ENCODE data around the gene MANSC4.

The MANSC4 gene

GRCh38 chr12:27771481-27772327 lies 8.3 kb downstream of the MANSC4 start:
- Histone ChIP-seq H3K27ac (no peak overlapping the region), H3K4me3 (ENCODE audit: low read depth in 1 of 2, low read length in 1 of 2) (no peak overlapping the region), H3K4me1 (ENCODE audit: control insufficient read depth in 1 of 2, insufficient read depth in 1 of 2, low read depth in 1 of 2, low read length in 1 of 2) (no peaks in the 10 kb centered on the region), H3K27me3 (no peaks in the 10 kb centered on the region), H3K9me3 (no peaks in the 10 kb centered on the region), H3K36me3 (no peaks in the 10 kb centered on the region)
- no peak for TF ChIP-seq CTCF (IDR thresholded peaks at IDR 0.05)

GRCh38 chr12:27769142-27769673 lies 10.8 kb downstream of the MANSC4 start:
- Histone ChIP-seq H3K9me3 (no peaks in the 10 kb centered on the region), H3K4me3 (ENCODE audit: low read depth in 1 of 2, low read length in 1 of 2) (no peak overlapping the region), H3K27me3 (no peaks in the 10 kb centered on the region), H3K36me3 (no peaks in the 10 kb centered on the region), H3K4me1 (ENCODE audit: control insufficient read depth in 1 of 2, insufficient read depth in 1 of 2, low read depth in 1 of 2, low read length in 1 of 2) (no peaks in the 10 kb centered on the region), H3K27ac (no peak overlapping the region)
- TF ChIP-seq CTCF (IDR thresholded peaks at IDR 0.05): no peak

- H3K4me1 ChIP-seq (ENCODE audit: control insufficient read depth in 1 of 2, insufficient read depth in 1 of 2, low read depth in 1 of 2, low read length in 1 of 2): no peaks in the 10 kb centered on the region
Observed at GRCh38 chr12:27766587-27766986, 13.4 kb downstream of the MANSC4 start.

GRCh38 chr12:27762757-27763156 lies 17.3 kb downstream of the MANSC4 start:
- Histone ChIP-seq H3K27me3 (no peaks in the 10 kb centered on the region), H3K9me3 (no peaks in the 10 kb centered on the region), H3K4me1 (ENCODE audit: control insufficient read depth in 1 of 2, insufficient read depth in 1 of 2, low read depth in 1 of 2, low read length in 1 of 2) (no peaks in the 10 kb centered on the region), H3K27ac (no peak overlapping the region), H3K4me3 (ENCODE audit: low read depth in 1 of 2, low read length in 1 of 2) (no peak overlapping the region), H3K36me3 (no peaks in the 10 kb centered on the region)
- TF ChIP-seq CTCF (IDR thresholded peaks at IDR 0.05): no peak

More at GRCh38 chr12:27766587-27766986, 13.4 kb downstream of the MANSC4 start:
- Histone ChIP-seq H3K9me3 (no peaks in the 10 kb centered on the region), H3K36me3 (no peaks in the 10 kb centered on the region), H3K27me3 (no peaks in the 10 kb centered on the region), H3K27ac (no peak overlapping the region), H3K4me3 (ENCODE audit: low read depth in 1 of 2, low read length in 1 of 2) (no peak overlapping the region)
- TF ChIP-seq CTCF (IDR thresholded peaks at IDR 0.05): no peak

- no peak overlapping the region for H3K4me3 ChIP-seq (ENCODE audit: low read depth in 1 of 2, low read length in 1 of 2)
- TF ChIP-seq CTCF (IDR thresholded peaks at IDR 0.05): no peak
- H3K27ac ChIP-seq: no peak overlapping the region
- peaks cover 8% of the 10 kb centered on the region for H3K36me3 ChIP-seq
- no peaks in the 10 kb centered on the region for H3K4me1 ChIP-seq (ENCODE audit: control insufficient read depth in 1 of 2, insufficient read depth in 1 of 2, low read depth in 1 of 2, low read length in 1 of 2)
- no peaks in the 10 kb centered on the region for H3K9me3 ChIP-seq
- no peaks in the 10 kb centered on the region for H3K27me3 ChIP-seq
Observed at GRCh38 chr12:27756670-27757195, 23.3 kb downstream of the MANSC4 start.
